ENCODE measurements around the gene PKP1.

The PKP1 gene

DNA sequence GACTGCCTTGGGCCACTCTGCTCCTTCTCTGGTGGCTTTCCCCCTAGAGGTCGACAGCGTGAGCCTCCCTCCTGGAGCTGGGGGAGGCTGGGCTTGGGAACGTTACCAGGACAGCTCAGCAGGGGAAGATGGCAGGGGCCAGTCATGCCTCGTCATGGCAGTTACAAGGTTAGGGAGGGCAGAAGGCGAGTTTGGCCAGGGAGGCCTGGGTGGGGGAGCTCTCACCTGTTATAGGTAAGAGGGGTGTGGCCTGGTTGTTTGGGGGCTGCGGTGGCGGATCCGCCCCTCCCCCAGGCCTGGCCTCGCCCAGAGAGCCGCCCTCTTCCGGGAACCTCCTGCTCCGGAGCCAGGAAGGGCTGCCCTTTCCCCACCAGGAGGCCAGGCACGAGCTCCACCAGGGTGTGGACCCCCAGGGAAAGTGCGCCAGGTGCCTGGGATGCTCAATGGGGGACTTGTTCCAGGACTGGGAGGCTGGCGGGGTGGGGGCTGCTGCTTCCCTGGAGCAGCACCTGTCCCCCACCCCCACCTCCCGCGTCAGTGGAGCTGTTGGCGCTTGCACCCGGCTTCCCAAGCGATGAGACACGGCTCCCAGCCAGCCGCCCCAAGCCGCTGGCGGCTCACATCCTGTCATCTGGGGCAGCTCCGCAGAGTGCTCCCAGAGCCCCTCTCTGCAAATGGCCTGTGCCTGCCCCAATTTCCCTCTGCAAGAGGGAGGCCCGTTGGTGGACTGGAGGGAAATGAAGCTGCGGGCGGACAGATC, 23.6 kb upstream of the PKP1 start:
- no peak for DNase-seq (ENCODE audit: extremely low spot score, insufficient read length, low read depth)
- FAIRE-seq, result no peak

GRCh38 chr1:201260236-201260590, 23.1 kb upstream of the PKP1 start:
- FAIRE-seq, result no peak
- DNase-seq (ENCODE audit: extremely low spot score, insufficient read length, low read depth), result no peak

GRCh38 chr1:201260648-201261311, 22.5 kb upstream of the PKP1 start:
- DNase-seq (ENCODE audit: extremely low spot score, insufficient read length, low read depth) (no peak), FAIRE-seq (no peak)

DNA sequence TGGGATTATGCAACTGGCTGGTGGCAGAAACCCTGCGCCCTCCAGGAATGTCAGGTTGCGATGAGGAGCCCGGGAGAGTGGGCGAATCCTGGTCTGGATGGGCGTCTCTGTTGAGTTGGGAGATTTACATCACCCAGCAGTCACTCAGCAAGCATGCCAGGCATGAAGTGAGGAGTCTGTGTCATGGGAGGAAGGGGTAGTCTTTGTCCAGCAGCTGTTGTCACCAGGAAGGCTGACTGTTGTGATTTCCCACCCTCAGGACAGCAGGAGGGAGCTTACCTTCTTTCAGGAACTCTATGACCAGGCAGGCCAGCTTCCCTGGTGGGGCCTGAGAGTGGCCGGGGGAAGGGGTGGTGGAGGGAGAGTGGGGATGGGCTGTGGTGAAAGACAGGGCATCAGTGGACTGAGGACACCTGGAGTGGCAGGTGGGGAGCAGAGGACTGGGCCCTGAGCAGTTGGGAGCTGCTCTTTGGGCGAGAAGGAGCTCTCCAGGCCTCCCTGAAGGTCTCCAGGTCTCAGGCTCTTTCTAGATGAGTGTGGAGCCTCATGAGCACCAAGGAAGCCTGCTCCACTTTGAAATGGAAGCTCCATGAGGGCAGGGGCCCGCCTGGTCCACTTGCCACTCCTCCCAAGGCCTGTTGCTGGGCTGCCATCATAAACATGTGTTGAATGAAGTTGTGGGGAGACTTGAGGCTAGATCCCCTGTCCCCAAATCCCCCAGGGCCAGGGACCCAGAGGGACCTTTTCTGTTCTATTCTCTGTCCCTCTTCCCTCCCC, 21.3 kb upstream of the PKP1 start:
- DNase-seq (ENCODE audit: extremely low spot score, insufficient read length, low read depth), result no peak

GRCh38 chr1:201262963-201263608, 20.2 kb upstream of the PKP1 start:
- FAIRE-seq (no peak), DNase-seq (ENCODE audit: extremely low spot score, insufficient read length, low read depth) (no peak)

More for the DNA sequence above, 21.3 kb upstream of the PKP1 start:
- FAIRE-seq, result no peak

DNA sequence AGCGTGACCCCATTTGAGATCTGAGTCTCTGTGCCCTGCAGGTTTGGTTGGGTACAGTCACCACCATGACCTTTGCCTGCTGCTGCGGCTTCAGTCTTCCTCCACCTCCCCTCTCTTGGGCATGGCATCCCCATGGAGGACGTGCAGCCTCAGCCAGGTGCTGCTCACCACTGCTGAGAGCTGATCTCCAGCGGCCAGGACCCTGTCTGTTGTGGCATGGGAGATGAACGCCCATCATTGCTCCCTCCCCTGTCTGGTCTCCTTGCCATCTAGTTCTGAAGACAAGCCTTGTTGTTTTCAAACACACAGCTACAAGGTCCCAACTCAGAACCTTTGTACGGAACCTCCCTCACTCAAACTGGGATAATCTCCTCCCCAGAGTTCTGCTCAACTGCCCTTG, 19.2 kb upstream of the PKP1 start:
- DNase-seq (ENCODE audit: extremely low spot score, insufficient read length, low read depth) (no peak), FAIRE-seq (no peak)

- FAIRE-seq (no peak), DNase-seq (ENCODE audit: extremely low spot score, insufficient read length, low read depth) (no peak)
Measured at GRCh38 chr1:201264554-201264953, 18.8 kb upstream of the PKP1 start.

DNA sequence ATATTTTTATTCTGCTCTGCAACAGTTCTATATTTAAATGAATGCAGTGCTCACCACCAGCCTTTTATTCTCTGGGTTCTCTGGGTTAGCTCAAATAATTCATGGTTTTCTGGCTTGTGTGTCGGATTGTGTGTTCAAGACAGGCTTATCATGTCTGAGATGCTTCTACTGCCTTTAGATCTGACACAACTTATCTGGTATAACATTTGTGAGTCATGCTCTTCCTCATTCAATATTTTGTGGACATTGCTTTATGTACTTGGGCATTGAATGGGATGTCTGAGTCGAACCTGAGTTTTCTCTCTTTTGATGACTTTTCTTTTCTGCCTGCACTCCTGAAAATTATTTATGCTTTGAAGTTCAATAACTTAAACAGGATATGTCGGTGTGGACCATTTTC, 17.6 kb upstream of the PKP1 start:
- FAIRE-seq (no peak), DNase-seq (ENCODE audit: extremely low spot score, insufficient read length, low read depth) (no peak)

DNA sequence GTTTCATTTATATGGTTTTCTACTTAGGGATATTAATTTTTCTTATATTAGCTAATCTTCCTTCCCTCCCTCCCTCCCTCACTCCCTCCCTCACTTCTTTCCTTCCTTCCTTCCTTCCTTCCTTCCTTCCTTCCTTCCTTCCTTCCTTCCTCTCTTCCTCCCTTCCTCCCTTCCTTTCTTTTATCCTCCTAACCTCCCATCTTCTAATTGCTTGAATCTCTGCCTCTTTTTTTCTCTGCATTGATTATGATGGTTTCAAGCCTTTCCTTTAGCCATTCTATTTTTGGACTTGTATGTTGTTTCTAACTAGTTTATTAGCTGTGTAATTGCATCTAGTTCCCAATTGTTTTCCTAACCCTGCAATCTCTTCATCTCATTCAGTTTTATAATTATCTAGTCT, 17.0 kb upstream of the PKP1 start:
- no peak for FAIRE-seq
- DNase-seq (ENCODE audit: extremely low spot score, insufficient read length, low read depth), result no peak

DNA sequence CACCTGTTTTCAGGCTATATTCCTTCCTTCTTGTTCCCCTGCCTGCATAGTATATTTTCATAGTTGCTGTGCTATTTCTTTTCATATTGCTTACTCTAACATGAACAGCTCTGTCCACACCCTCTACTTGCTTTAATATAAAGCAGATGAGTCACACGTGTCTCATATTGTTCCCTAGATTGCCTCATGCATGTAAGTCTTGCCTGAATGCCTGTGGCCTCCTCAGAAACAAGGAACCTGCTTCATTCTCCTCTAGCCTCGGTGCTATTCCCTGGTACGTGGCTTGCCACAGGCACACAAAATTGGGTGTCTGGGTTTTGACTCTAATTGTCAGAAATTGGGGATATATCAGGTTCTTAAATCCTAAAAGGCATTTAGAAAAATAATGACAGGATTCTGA, 16.5 kb upstream of the PKP1 start:
- DNase-seq (ENCODE audit: extremely low spot score, insufficient read length, low read depth) (no peak), FAIRE-seq (no peak)

DNA sequence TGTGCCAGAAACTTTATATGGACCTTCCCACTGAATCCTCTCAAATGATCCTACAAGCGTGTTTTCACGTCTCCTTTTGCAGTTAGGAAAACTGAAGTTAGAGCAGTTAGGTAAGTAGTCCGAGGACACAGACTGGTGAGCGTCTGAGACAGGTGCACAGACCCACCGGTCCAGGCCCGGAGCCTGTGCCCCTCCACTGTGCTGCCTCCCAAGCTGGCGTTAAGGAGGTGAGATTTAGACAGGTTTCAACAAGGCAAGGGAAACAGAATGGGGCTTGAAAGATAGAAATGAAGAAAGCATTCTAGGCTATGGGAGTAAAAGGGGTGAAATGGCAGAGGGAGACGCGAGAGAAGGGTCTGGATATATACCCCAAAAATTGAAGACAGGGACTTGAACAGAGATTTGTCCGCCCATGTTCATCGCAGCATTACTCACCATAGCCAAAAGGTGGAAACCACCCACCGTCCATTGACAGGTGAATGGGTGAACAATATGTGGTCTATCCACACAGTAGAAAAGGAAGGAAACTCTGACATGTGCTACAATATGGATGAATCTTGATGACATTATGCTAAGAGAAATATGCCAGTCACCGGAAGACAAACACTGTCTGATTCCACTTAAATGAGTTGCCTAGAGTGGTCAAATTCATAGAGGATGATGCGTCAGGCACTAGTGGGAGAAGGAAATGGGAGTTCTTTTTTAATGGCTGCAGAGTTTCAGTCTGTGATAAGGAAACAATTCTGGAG, 15.7 kb upstream of the PKP1 start:
- FAIRE-seq, result no peak

DNA sequence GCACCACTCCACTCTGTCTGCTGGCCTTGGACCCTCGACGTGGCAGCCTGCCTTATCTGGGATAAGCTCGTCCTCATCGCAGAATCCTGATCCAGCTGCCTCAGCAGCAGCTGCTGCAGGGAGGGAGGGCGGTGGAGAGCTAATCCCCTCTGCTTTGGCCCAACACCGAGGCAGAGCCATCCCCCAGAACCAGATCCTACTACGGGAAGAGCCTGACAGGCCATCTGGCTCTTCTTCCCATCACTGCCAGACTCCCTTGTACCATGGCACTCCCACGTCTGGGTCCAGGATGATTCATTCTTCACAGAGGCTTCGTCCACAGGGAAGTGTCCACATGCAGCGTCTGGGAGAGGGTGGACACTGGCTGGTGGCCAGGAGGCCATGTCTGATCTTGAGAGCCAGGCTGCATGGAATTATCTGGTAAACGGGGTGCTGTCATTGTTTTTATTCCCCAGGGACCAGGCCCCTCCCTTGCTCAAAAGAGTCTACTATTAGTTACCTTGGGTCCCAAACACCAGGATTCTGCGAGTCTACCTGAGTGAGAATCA, 14.6 kb upstream of the PKP1 start:
- no peak for DNase-seq (ENCODE audit: extremely low spot score, insufficient read length, low read depth)
- no peak for FAIRE-seq

More for the DNA sequence above, 15.7 kb upstream of the PKP1 start:
- no peak for DNase-seq (ENCODE audit: extremely low spot score, insufficient read length, low read depth)

DNA sequence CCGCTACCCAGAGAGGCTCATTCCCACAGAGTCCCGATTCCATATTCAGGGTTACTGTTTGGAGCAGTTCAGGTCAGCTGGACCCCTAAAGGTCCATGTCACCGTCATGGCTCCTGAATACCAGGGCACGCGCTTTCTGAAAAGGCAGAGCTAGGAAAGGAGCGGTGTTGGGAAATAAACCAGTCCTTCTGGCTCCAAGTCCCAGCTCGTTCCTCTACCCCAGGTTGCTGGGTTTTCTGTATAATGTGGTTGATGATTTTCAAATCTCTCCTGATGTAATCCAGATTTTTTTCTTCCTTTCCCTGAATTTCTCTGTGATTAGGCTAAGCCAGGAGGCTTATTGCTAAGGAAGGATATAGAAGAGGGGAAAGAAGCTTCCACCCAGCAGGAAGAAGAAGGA, 14.0 kb upstream of the PKP1 start:
- FAIRE-seq, result no peak
- DNase-seq (ENCODE audit: extremely low spot score, insufficient read length, low read depth), result no peak

- FAIRE-seq, result no peak
Measured at GRCh38 chr1:201269900-201270410, 13.4 kb upstream of the PKP1 start.

DNA sequence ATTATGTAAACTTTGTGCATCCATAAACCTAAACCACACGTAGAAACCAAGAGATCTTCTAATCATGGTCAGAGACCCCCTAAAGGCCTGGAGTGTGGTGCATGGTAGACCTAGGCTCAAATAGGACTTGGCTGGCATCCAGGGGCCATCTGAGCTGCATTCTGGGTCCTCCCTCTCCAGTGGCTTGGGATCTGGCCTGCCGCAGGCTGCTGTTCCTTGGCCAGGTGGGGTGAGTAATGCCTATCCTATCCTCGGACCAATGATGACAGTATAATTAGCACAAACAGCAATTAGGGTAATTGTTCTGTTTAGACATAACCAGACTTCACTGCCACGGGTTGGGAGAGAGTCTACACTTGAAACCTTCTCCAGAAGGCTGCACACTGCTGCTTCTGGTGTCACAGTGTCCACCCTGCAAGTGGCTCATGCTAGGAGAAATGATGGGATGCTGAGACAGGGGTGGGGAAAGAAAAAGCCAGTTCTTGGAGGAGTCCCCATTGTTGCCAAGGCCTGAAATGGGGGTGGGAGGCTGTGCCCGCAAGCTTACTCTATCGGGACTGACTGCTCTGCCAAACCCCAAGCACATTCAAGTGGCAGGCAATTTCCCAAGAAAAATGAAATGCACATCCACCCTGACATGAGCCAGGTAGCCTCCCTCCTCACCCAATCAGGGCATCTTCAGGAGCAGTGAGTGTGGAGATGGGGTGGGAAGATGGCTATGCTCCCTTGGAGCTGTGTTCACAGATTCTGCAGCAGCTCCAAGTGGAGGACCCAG, 12.5 kb upstream of the PKP1 start:
- DNase-seq (ENCODE audit: extremely low spot score, insufficient read length, low read depth) (no peak), FAIRE-seq (no peak)

More at GRCh38 chr1:201269900-201270410, 13.4 kb upstream of the PKP1 start:
- DNase-seq (ENCODE audit: extremely low spot score, insufficient read length, low read depth), result no peak

DNA sequence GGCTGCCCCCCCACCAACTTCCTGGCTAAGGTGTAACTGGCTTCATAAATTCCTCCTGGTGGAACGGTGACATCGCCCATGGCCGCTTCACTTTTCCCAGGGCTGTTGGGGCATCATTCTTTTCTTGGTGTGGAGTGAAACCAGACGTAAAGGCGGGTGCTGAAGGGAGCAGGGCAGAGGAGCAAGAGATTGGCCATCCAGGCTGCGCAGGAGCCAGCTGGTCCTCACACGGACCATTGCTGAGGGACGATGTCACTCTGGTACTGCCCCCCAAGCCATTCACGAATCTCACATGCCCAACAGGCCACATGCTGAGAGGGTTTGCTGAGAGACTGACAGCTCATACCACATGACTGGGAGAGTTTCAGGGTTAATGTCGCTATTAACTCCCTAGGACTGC, 10.5 kb upstream of the PKP1 start:
- no peak for FAIRE-seq

GRCh38 chr1:201274616-201275252, 8.6 kb upstream of the PKP1 start:
- DNase-seq (ENCODE audit: extremely low spot score, insufficient read length, low read depth) (no peak), FAIRE-seq (no peak)

More for the DNA sequence above, 10.5 kb upstream of the PKP1 start:
- no peak for DNase-seq (ENCODE audit: extremely low spot score, insufficient read length, low read depth)

DNA sequence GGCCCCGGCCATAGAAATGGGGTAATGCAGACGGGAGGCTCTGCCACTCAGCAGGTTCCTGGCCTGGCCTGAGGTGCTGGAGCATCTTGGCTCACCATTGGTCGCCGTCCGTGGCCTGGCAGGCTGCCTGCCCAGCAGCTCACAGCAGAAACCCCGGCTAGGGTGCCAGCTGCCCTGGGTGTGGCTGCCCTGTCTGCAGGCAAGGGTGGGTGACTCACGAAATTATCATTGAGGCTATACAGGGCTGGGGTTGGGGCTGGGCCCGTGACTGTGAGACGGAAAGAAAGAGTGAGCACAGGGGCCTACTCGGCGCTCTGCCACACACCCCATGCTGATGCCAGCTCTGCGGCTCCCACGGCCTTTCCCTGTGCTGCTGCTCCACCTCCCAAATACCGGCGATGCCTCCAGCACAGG, 8.0 kb upstream of the PKP1 start:
- DNase-seq (ENCODE audit: extremely low spot score, insufficient read length, low read depth), result no peak
- no peak for FAIRE-seq
